ENCODE results near the gene SLC16A9. TPM values are rescaled to one million over a fixed set of nuclear protein-coding genes. Genes with fewer than 3 reads are reported as not detected.
A peak's percentile ranks its signal among the peaks of the same experiment; 100 is the strongest.

SLC16A9 gene
- total RNA-seq, 1 donor from 2014 or later, result 23.1 TPM

- TF ChIP-seq CTCF (conservative IDR thresholded peaks at IDR 0.05), result no peak
- no peak for DNase-seq (ENCODE audit: low read depth, low spot score)
- H3K27me3 Mint-ChIP-seq (ENCODE audit: low read depth), result no peaks in the 10 kb centered on the region
- H3K36me3 Mint-ChIP-seq (ENCODE audit: low read depth), result peaks cover 4% of the 10 kb centered on the region
- no peak overlapping the region for H3K4me3 Mint-ChIP-seq
- no peak overlapping the region for H3K27ac Mint-ChIP-seq (ENCODE audit: unreplicated experiment)
- H3K9me3 Mint-ChIP-seq, result peaks cover 16% of the 10 kb centered on the region
- H3K4me1 Mint-ChIP-seq, result no peaks in the 10 kb centered on the region
Observed at GRCh38 chr10:59724098-59724938, 14.7 kb upstream of the SLC16A9 start.

- H3K4me1 Mint-ChIP-seq, result no peaks in the 10 kb centered on the region
- peaks cover 16% of the 10 kb centered on the region for H3K9me3 Mint-ChIP-seq
- no peak for DNase-seq (ENCODE audit: low read depth, low spot score)
- H3K27ac Mint-ChIP-seq (ENCODE audit: unreplicated experiment), result no peak overlapping the region
- H3K4me3 Mint-ChIP-seq, result no peak overlapping the region
- no peak for TF ChIP-seq CTCF (conservative IDR thresholded peaks at IDR 0.05)
- H3K27me3 Mint-ChIP-seq (ENCODE audit: low read depth), result peaks cover 4% of the 10 kb centered on the region
- H3K36me3 Mint-ChIP-seq (ENCODE audit: low read depth), result peaks cover 4% of the 10 kb centered on the region
Observed at GRCh38 chr10:59720377-59720776, 10.7 kb upstream of the SLC16A9 start.

GRCh38 chr10:59719374-59719773 is 9.7 kb upstream of the SLC16A9 start:
- no peak overlapping the region for H3K4me3 Mint-ChIP-seq
- peaks cover 4% of the 10 kb centered on the region for H3K36me3 Mint-ChIP-seq (ENCODE audit: low read depth)
- H3K4me1 Mint-ChIP-seq, result no peaks in the 10 kb centered on the region
- peak; percentile 44 for TF ChIP-seq CTCF (conservative IDR thresholded peaks at IDR 0.05)
- H3K27me3 Mint-ChIP-seq (ENCODE audit: low read depth), result peaks cover 4% of the 10 kb centered on the region
- no peak for DNase-seq (ENCODE audit: low read depth, low spot score)
- H3K9me3 Mint-ChIP-seq, result peaks cover 16% of the 10 kb centered on the region
- no peak overlapping the region for H3K27ac Mint-ChIP-seq (ENCODE audit: unreplicated experiment)

GRCh38 chr10:59718257-59718656 is 8.6 kb upstream of the SLC16A9 start:
- Mint-ChIP-seq H3K27me3 (ENCODE audit: low read depth) (peaks cover 6% of the 10 kb centered on the region), H3K4me1 (no peaks in the 10 kb centered on the region), H3K9me3 (peaks cover 16% of the 10 kb centered on the region), H3K27ac (ENCODE audit: unreplicated experiment) (no peak overlapping the region), H3K4me3 (no peak overlapping the region), H3K36me3 (ENCODE audit: low read depth) (peaks cover 4% of the 10 kb centered on the region)
- no peak for TF ChIP-seq CTCF (conservative IDR thresholded peaks at IDR 0.05)
- no peak for DNase-seq (ENCODE audit: low read depth, low spot score)

- H3K27me3 Mint-ChIP-seq (ENCODE audit: low read depth), result peaks cover 31% of the 10 kb centered on the region
- no peak overlapping the region for H3K4me3 Mint-ChIP-seq
Observed at GRCh38 chr10:59713196-59713821, 3.7 kb upstream of the SLC16A9 start.

More at GRCh38 chr10:59713196-59713821, 3.7 kb upstream of the SLC16A9 start:
- H3K27ac Mint-ChIP-seq (ENCODE audit: unreplicated experiment), result no peak overlapping the region
- no peaks in the 10 kb centered on the region for H3K9me3 Mint-ChIP-seq
- no peak for TF ChIP-seq CTCF (conservative IDR thresholded peaks at IDR 0.05)
- H3K4me1 Mint-ChIP-seq, result peaks cover 3% of the 10 kb centered on the region
- DNase-seq (ENCODE audit: low read depth, low spot score), result no peak
- H3K36me3 Mint-ChIP-seq (ENCODE audit: low read depth), result no peaks in the 10 kb centered on the region

All from neural crest cell (in vitro differentiated cells).